HG03457 (cell line): Measurements from ENCODE around the gene KCNK6.

ENCODE experiments used
- ATAC-seq: cut with Tn5 transposase; IDR thresholded peaks from one replicate; pipeline ENCODE4 v1.9.1; 2021; ENCODE audit warnings: moderate number of reproducible peaks; ENCODE audit not compliant: unreplicated experiment

The KCNK6 gene

GRCh38 chr19:38319421-38320258 is at the start of gene KCNK6:
KCNK6 (plus strand) TSS chr19:38319845; CDS start chr19:38319951, 106 bp downstream.
- no peak for ATAC-seq

GRCh38 chr19:38270587-38271167 is 49.0 kb upstream of the KCNK6 start:
- ATAC-seq, result no peak

- ATAC-seq, result no peak
These were observed 46.1 kb upstream of the KCNK6 start for GRCh38 chr19:38273499-38273898.

- no peak for ATAC-seq
These were observed 44.9 kb upstream of the KCNK6 start for GRCh38 chr19:38274739-38275138.

- ATAC-seq, result no peak
These were observed 42.6 kb upstream of the KCNK6 start for GRCh38 chr19:38276942-38277517.

- ATAC-seq, result no peak
These were observed 42.1 kb upstream of the KCNK6 start for GRCh38 chr19:38277549-38277948.

GRCh38 chr19:38277969-38278680 is 41.5 kb upstream of the KCNK6 start:
- ATAC-seq, result no peak

- no peak for ATAC-seq
These were observed 40.9 kb upstream of the KCNK6 start for GRCh38 chr19:38278751-38279150.

- ATAC-seq, result no peak
These were observed 39.4 kb upstream of the KCNK6 start for GRCh38 chr19:38280030-38280921.

- no peak for ATAC-seq
These were observed 37.7 kb upstream of the KCNK6 start for GRCh38 chr19:38281811-38282566.

- no peak for ATAC-seq
These were observed 36.4 kb upstream of the KCNK6 start for GRCh38 chr19:38283271-38283670.

- ATAC-seq, result no peak
These were observed 35.2 kb upstream of the KCNK6 start for GRCh38 chr19:38284422-38284821.

- no peak for ATAC-seq
These were observed 34.1 kb upstream of the KCNK6 start for GRCh38 chr19:38285567-38285966.

GRCh38 chr19:38287604-38288003 is 32.0 kb upstream of the KCNK6 start:
- ATAC-seq, result no peak

GRCh38 chr19:38288123-38288855 is 31.4 kb upstream of the KCNK6 start:
- no peak for ATAC-seq

- no peak for ATAC-seq
These were observed 29.7 kb upstream of the KCNK6 start for GRCh38 chr19:38289955-38290354.

- no peak for ATAC-seq
These were observed 29.0 kb upstream of the KCNK6 start for GRCh38 chr19:38290631-38291147.

- no peak for ATAC-seq
These were observed 27.8 kb upstream of the KCNK6 start for GRCh38 chr19:38291855-38292254.

- no peak for ATAC-seq
These were observed 26.4 kb upstream of the KCNK6 start for GRCh38 chr19:38293281-38293680.
